SW 1271 (cell line): ENCODE measurements around the gene CNTNAP2.

Source experiments
- DNase-seq, 2 experiments: peaks; one replicate each; lab custom pipeline; 2025; lab: John Stamatoyannopoulos, UW

CNTNAP2 gene

GRCh38 chr7:148209643-148210190, 2093.1 kb downstream of the CNTNAP2 start:
- no peak for DNase-seq

DNA sequence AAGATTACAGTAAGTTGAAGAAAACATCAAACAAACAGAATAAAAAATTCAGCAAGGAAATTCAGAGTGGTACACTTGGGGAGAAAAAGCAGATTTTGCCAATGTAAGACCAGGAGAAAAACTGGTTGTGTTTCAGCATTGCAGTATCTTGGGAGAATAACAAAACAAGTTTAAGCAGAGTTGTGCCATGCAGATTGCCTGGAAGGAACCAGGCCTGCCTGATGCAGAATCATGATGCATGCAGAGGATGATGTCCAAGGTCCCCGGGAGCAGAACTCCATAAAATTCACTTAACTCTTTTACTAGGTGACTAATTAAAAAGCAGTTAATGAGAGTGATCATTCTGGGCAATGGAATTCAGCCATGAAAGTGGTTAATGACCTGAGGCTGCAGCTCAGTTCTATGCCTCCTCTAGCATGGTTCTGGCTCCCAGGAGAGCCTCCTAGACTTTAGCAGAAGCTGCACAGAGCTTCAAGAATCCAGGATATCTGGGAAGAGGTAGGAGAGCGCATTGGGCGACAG, 2094.3 kb downstream of the CNTNAP2 start:
- DNase-seq = no peak

DNA sequence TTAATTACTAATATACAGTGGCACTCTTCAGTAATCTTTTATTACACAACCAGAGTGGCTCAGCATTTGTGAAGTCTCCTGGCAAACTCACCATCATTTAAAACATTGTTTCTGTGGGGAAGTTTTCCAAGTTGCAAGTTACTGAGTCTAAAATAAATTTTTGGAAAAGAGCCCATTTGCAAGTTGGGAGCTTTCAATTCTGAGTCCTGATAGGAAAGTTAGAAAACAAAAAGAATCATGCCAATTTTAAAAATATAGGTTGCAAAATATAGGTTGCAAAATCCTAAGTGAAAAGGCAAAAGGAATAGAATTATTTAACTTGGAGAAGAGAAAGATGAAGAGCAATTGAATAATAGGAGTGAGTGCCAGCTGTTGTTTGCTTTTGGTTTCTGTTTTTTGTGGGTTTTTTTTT, 2095.1 kb downstream of the CNTNAP2 start:
- no peak for DNase-seq

GRCh38 chr7:148212731-148213130, 2096.1 kb downstream of the CNTNAP2 start:
- DNase-seq = no peak

GRCh38 chr7:148214101-148214500, 2097.5 kb downstream of the CNTNAP2 start:
- no peak for DNase-seq

DNA sequence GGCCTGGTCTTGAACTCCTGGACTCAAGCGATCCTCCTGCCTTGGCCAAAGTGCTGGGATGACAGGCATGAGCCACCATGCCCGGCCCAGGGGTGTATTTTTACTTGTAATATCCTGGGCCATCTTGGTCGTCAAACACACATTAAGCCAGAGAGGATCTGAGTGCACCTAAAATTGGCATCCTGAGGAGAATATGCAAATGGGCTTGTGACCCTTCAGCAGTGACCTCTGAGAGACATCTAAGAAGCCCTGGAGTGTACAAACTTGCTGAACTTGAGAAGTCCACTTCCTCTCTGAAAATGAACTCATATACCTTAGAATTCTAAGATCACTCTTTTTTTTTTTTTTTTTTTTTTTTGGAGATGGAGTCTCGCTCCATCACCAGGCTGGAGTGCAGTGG, 2102.0 kb downstream of the CNTNAP2 start:
- no peak for DNase-seq

GRCh38 chr7:148222721-148223120, 2106.1 kb downstream of the CNTNAP2 start:
- no peak for DNase-seq

- no peak for DNase-seq
Observed at GRCh38 chr7:148223160-148223559, 2106.6 kb downstream of the CNTNAP2 start.

DNA sequence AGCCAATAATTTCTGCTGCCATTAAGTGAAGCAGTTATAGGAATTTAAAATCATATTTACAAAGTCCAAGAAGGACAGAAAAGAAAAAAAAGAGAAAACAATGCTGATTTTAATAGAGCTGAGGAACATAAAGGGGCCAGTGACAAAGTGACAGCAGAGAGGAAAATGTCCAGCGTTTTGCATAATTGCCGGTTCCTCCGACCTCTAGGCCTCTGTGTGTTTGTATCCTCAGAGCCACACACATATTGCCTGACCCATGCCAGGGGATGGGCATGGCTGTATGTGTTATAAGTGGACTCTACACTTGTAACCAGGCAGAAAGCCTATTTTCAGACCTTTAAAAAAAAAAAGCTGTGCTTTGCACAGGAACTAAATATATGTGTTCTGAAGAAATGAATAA, 2107.1 kb downstream of the CNTNAP2 start:
- no peak for DNase-seq

DNA sequence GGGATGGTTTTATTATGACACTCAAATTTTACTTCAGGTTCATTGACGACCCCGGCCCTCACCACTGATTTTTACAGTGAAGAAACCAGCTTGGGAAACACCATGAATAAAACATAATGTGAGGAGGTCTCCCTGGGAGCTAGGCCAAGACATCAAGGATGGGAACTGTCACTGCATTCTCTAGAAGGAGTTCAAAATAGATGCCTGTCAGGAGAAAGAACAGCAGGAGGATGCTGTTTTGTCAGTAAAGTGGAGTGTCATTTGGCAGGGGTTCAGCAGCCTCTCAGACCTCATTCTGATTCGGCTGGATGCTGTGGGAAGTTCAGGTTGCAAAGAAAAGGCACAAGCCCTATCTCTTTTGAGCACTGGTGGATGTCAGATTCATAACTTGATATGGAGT, 2113.7 kb downstream of the CNTNAP2 start:
- DNase-seq = no peak

DNA sequence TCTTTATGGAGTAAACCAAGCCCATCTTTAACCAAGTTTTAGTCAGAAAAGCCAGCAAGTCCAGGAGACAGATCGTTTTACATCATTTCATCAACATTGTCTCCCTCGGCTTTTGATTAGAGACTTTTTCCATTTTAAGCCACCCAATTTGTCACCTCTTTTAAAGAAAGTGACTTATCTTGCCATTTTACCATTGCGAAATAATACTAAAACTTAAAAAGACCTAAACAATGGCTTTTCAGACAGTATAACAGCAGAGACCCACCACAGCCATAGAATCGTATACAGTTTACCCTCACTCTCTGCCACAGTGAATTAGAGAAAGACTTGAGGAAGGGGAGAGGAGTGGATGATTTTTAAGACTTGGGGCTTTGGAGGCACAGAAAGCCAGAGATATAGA, 2114.3 kb downstream of the CNTNAP2 start:
- no peak for DNase-seq

- no peak for DNase-seq
Observed at GRCh38 chr7:148232784-148233183, 2116.2 kb downstream of the CNTNAP2 start.

- DNase-seq = no peak
Observed at GRCh38 chr7:148234715-148235114, 2118.1 kb downstream of the CNTNAP2 start.

DNA sequence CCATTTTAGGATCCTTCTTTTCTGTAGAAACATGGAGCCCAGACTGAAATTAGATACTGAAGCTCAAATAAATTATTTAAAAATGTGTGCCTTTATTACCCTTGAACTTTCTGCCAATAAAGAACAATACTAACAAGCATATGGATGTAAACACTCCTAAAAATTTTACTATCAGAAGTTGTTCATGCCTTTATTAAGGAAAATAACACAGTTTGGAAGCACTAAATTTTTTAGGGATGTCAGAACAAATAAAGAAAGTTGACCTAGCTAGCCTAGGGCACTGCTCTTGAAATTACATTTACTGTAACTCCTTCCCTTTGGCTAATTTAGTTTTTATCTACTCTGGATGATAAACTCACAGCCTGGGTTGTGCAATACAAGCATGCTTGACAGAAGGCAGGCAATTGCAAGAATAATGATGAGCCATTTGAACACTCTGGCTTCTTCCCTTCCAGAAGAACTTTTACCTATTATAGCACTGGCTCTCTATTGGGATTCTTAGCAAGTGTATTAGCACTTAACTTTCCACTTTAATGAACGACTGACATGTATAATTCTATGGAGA, 2122.2 kb downstream of the CNTNAP2 start:
- DNase-seq = no peak

- no peak for DNase-seq
Observed at GRCh38 chr7:148241700-148242293, 2125.2 kb downstream of the CNTNAP2 start.

- DNase-seq = peak in 1 of 2 experiments; percentile 23
Observed at GRCh38 chr7:148242294-148242821, 2125.8 kb downstream of the CNTNAP2 start.

GRCh38 chr7:148245381-148245780, 2128.8 kb downstream of the CNTNAP2 start:
- DNase-seq = no peak

- no peak for DNase-seq
Observed at GRCh38 chr7:148253629-148254028, 2137.0 kb downstream of the CNTNAP2 start.

DNA sequence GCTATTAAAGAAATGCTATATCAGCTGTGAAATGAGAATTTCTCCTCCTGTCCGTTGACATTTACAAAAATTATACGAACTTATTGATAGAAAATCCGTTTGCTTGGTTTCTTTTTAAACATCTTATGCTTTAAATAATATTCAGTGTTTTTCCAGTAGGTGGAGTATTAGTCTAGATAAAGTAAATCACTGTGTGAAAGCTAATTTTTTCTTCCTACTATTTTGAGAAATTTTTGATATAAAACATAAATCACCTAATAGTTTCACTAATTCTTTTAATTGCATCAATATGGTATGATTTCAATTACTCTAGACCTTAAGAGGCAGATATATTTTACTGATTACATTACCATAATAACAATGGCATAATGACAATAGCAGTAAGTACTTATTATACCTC, 2138.7 kb downstream of the CNTNAP2 start:
- peak in 1 of 2 experiments; percentile 2 for DNase-seq

DNA sequence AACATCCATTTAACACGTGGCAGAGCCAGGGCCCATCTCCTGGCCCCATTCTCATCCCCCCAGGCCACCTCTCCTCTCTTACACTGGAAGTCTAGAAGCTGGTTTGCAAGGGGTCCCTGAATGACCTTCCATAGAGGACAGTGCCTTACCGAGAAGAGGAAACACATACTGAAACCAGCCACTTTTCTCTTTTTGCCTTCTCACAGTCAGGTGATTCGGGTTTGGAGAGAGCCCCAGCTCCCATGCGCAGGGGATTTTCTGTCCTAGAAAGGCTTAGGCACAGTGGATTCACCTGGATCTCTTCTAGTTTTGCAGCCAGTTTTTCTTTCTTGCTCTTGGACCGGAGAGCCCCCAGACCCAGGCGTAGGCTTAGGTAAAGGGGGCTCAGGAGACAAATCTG, 2139.8 kb downstream of the CNTNAP2 start:
- DNase-seq = no peak

DNA sequence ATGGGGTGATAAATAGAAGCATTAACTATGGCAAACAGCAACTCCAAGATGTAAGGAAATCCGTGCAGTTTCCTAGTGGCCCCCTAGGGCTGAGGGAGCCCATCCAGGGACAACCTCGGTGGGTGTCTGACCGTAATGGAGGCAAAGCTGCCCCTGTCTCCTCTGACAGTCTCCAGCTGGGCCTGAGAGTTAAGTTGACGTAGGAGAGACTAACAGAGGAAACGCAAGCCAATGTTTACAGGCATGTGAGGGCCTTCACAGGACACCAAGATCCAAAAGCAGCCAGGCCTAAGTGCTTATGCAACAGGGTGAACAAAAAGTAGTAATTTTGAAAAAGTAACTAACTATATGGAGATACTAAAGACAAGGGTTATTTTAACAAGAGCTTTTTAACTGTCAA, 2144.0 kb downstream of the CNTNAP2 start:
- no peak for DNase-seq

DNA sequence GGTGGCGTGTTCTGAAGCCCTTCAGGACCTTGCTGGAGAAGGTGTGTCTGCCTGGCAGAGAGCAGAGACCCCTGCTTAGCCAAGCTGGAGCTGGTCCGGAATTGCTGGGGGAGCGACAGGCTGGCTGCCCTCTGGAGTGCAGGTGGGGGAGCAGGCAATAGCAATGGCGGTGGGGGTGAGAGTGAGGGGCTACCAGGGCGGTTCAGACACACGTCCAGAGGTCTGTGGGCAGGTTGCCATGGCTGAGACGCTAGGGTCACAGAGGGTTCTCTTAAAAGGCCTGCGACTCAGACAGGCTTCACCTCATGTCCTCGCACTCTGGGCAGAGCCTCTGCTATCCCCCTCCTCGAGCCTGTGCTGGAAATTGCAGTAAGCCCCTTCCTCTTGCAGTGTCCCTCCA, 2144.9 kb downstream of the CNTNAP2 start:
- no peak for DNase-seq

DNA sequence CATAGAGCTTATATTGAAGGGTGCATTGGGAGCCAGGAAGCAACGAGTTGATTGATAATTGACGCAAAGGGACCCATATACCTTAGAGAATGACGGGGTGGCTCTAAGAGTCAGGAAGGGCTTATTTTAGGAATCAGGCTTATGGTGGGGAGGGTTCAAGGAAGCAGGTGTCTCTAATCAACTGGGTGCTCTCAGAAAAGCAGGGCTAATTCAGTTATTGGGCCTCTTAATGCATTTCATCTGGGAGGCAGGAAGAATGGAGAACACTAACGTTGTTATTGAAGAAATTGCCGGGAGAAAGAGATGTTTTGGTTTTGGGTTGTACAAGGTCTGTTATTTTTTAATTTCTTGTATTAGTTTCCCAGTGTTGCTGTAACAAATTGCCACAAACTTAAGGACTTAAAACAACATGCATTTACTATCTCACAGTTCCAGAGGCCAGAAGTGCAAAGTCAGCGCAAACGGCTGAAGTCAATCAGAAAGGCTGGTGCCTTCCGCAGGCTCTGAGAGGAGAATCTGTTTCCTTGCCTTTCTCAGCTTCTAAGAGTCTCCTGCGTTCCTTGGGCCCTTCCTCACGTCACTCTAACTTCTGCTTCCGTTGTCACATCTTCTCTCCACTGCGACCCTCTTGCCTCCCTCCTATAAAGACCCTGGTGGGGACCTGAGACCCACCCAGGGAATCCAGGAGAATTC, 2145.5 kb downstream of the CNTNAP2 start:
- DNase-seq = no peak
